Aorta (tissue), 5 donors: ENCODE data around the gene PACRG. TPM values are rescaled to one million over a fixed set of nuclear protein-coding genes. Genes with fewer than 3 reads are reported as not detected.

ENCODE experiments used
- ATAC-seq: fragments of 200-7000 bp; cut with Tn5 transposase; one replicate; pipeline ENCODE4 v1.9.1; 2022; ENCODE audit warnings: moderate library complexity; ENCODE audit not compliant: low FRiP score
- DNase-seq, 2 donors: peaks; one replicate each; pipeline ENCODE4 v3.0.0-alpha.2; 2020
- H3K27ac ChIP-seq, 2 donors: one replicate each; pipeline ENCODE4 v1.5.1; 2013; ENCODE audit warnings: low read length in 2 of 2, mild to moderate bottlenecking in 2 of 2, moderate library complexity in 2 of 2, control low read depth in 1 of 2, inconsistent platforms in 1 of 2, low read depth in 1 of 2
- H3K27me3 ChIP-seq, 2 donors: one replicate each; pipeline ENCODE4 v1.6.1; 2013; ENCODE audit warnings: control low read depth in 1 of 2, low read length in 1 of 2, mild to moderate bottlenecking in 1 of 2, moderate library complexity in 1 of 2; ENCODE audit not compliant: insufficient read depth in 2 of 2, control insufficient read depth in 1 of 2
- H3K36me3 ChIP-seq, 2 donors: one replicate each; pipeline ENCODE4 v1.6.1; 2013; ENCODE audit warnings: control low read depth in 1 of 2, low read length in 1 of 2, mild to moderate bottlenecking in 1 of 2; ENCODE audit not compliant: insufficient read depth in 2 of 2, control insufficient read depth in 1 of 2
- H3K4me1 ChIP-seq, 2 donors: one replicate each; pipeline ENCODE4 v1.6.1; 2013; ENCODE audit warnings: low read length in 2 of 2, control low read depth in 1 of 2, mild to moderate bottlenecking in 1 of 2, moderate library complexity in 1 of 2; ENCODE audit not compliant: insufficient read depth in 2 of 2, control insufficient read depth in 1 of 2
- H3K4me3 ChIP-seq, 2 donors: one replicate each; pipeline ENCODE4 v1.5.1; 2013; ENCODE audit warnings: low read length in 2 of 2, control low read depth in 1 of 2, mild to moderate bottlenecking in 1 of 2
- H3K9me3 ChIP-seq: one replicate; pipeline ENCODE4 v1.6.1; 2013; ENCODE audit warnings: mild to moderate bottlenecking, low read length; ENCODE audit not compliant: control insufficient read depth
- WGBS, 2 donors: extraction: QIAGEN DNeasy Blood & Tissue Kit; methylation state at CpG; one replicate each; pipeline ENCODE4 v1.1.7; 2013; 5-methylcytosine and 5-hydroxymethylcytosine counted together
- intact Hi-C, 2 donors: fragments of 100-400 bp; cut with DNase I; formaldehyde crosslinking; loops; one replicate each; pipeline versions ENCODE4 v1.14.2 to v1.15.0; 2022
- polyA plus RNA-seq, 2 donors: library from polyadenylated mRNA; stranded (reverse); fragments of 200-250 nt; gene quantifications; one replicate each; pipeline ENCODE4 v1.2.3, GENCODE V29; 2013
- total RNA-seq, 2 donors: library from RNA; stranded (reverse); fragmentation: NEBNext Ultra II Directional; extraction: Animal tissue kit (Norgen Biotek cat#: 25700); gene quantifications; one replicate each; pipeline ENCODE4 v1.2.1, GENCODE V29; 2021
- donor health status: healthy with polysubstance abuse.
- donor health status: Bipolar disorder and iron deficiency.
- donor health status: DM: no; HTN: no; CAD: no.
- donor health status: DM: no; HTN: no; CAD: no.
- donor health status: DM: yes; HTN: yes; CAD: no.

Gene PACRG
- total and polyA plus RNA-seq, 4 donors = 0.26 to 2.7 (median 0.54) TPM; not detected in 1

DNA sequence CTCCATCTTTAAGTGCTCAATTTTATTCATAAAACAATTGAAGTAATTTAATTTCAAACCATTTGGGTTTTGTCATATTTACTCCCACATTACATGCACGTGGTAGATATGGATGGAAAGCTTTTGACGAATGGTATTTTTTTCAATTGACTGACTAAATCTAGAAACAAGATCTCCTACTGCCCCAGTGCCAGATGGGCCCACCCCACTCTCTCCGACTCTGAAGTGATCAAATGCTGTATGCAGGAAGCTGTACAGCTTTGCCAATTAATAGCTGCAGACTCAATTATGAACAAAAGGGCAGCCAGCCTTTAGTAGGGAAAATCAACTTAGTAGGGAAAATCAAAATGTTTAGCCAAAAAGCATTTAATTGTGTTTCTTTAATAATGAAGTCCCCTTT, 46.2 kb downstream of the PACRG start:
- Histone ChIP-seq H3K4me3 (no peak overlapping the region), H3K4me1 (no peaks in the 10 kb centered on the region), H3K27me3 (no peaks in the 10 kb centered on the region), H3K27ac (no peak overlapping the region), H3K36me3 (no peaks in the 10 kb centered on the region), H3K9me3 (no peaks in the 10 kb centered on the region)
- intact Hi-C loops = no loop called here
- DNase-seq (no peak), ATAC-seq (no peak)
- WGBS, 2 donors = 60 to 66% methylated on average over 3 of the region's 3 CpGs

DNA sequence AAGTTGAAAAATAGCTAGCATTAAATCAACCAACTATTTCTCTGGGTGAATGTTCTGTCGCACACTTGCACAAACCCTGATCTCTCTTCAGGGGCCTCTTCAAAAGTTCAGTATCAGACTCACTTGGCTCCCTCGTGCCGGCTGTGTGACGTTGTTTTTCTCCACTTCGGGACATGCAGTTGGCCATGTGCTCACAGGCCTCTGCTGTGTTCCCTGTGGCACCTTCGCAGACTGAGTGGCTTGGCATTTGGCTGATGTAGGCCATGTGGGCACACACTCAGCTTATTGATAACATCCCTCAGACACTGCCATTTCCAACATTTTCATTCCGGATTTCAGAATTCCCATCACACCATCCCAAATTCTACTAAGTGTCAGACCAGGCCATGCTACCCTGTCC, 49.3 kb downstream of the PACRG start:
- ATAC-seq = peak; percentile 38
- DNase-seq = no peak
- H3K4me1 ChIP-seq = no peaks in the 10 kb centered on the region
- no peaks in the 10 kb centered on the region for H3K36me3 ChIP-seq
- H3K4me3 ChIP-seq = no peak overlapping the region
- no peak overlapping the region for H3K27ac ChIP-seq
- intact Hi-C loops = no loop called here
- WGBS, 2 donors = 65 to 66% methylated on average over 7 of the region's 7 CpGs
- H3K27me3 ChIP-seq = no peaks in the 10 kb centered on the region
- H3K9me3 ChIP-seq = no peaks in the 10 kb centered on the region

- DNase-seq = no peak
- no peak overlapping the region for H3K27ac ChIP-seq
- H3K36me3 ChIP-seq = no peaks in the 10 kb centered on the region
- intact Hi-C loops = no loop called here
- WGBS, 2 donors = 96 to 98% methylated on average over 8 of the region's 8 CpGs
- H3K9me3 ChIP-seq = no peaks in the 10 kb centered on the region
- H3K27me3 ChIP-seq = no peaks in the 10 kb centered on the region
- no peak for ATAC-seq
- no peaks in the 10 kb centered on the region for H3K4me1 ChIP-seq
- no peak overlapping the region for H3K4me3 ChIP-seq
These were observed 50.8 kb downstream of the PACRG start for GRCh38 chr6:162778603-162779002.

DNA sequence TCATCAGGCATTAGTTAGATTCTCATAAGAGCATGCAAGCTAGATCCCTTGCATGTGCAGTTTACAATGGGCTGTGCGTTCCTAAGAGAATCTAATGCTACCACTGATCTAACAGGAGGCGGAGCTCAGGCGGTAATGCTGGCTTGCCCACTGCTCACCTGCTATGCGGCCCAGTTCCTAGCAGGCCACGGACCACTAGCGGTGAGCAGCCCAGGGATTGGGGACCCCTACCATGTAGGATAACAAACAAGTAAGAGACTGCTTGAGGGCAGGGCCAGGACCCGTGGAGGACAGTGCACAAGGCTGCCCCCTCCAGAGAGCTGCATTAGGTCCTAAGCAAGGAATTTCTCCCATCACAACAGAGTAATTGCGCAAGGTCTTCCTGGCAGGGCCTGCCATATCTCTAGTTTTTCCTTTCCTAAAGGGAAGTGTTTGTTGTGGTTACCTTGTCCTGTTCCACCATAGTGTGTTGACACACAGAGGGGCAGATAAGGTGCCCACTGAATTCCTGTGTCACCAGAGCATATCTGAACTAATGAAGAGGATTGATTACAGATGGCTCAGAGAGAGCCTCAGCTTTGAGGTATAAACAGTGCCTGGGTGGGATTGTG, 58.0 kb downstream of the PACRG start:
- WGBS, 2 donors = 91% methylated on average over 8 of the region's 8 CpGs
- H3K27me3 ChIP-seq = no peaks in the 10 kb centered on the region
- H3K27ac ChIP-seq = no peak overlapping the region
- H3K4me1 ChIP-seq = no peaks in the 10 kb centered on the region
- DNase-seq (no peak), ATAC-seq (no peak)
- no peak overlapping the region for H3K4me3 ChIP-seq
- H3K9me3 ChIP-seq = no peaks in the 10 kb centered on the region
- no peaks in the 10 kb centered on the region for H3K36me3 ChIP-seq
- intact Hi-C loops = no loop called here

DNA sequence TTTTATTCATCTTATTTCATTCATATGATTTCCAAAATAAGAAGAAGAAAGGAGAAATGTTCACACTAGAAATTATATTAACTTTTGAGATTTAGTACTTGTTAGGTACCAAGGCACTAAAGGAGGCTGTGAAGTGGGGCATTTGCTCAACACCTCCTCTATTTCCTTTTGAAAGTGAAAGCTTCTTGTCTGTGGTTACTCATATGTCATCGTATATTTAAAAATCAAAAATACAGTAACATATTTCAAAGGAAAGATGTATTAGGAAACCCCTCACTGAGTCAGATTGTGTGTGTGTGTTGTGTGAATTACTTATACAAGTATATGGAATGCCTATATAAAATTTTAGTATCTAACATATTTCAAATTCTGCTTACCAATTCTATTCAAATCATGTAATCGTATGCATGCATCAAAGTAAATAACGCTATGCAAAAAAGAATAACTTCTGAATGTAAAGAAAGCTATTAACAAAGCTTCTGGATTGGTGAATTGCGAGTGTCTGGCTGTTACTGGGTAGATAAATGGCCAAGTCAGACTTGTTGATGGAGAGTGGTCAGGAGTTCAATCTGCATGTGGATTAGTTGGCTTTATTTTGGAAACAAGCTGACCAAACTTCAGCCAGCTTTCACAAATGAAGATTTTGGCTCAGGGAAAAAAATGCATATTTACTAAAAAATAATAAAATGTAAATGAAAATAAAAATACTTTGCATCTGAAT, 70.9 kb downstream of the PACRG start:
- no peaks in the 10 kb centered on the region for H3K36me3 ChIP-seq
- no peaks in the 10 kb centered on the region for H3K27me3 ChIP-seq
- no peak overlapping the region for H3K4me3 ChIP-seq
- H3K4me1 ChIP-seq = no peaks in the 10 kb centered on the region
- intact Hi-C loops = no loop called here
- ATAC-seq = no peak
- no peaks in the 10 kb centered on the region for H3K9me3 ChIP-seq
- DNase-seq = no peak
- no peak overlapping the region for H3K27ac ChIP-seq
- 62 to 70% methylated on average over 4 of the region's 4 CpGs for WGBS, 2 donors

GRCh38 chr6:162814426-162814973, 86.7 kb downstream of the PACRG start:
- intact Hi-C loops = no loop called here
- Histone ChIP-seq H3K27me3 (no peaks in the 10 kb centered on the region), H3K36me3 (no peaks in the 10 kb centered on the region), H3K27ac (no peak overlapping the region), H3K9me3 (peaks cover 3% of the 10 kb centered on the region), H3K4me1 (no peaks in the 10 kb centered on the region), H3K4me3 (no peak overlapping the region)
- no peak for DNase-seq
- no peak for ATAC-seq
- 55 to 57% methylated on average over 10 of the region's 10 CpGs for WGBS, 2 donors

DNA sequence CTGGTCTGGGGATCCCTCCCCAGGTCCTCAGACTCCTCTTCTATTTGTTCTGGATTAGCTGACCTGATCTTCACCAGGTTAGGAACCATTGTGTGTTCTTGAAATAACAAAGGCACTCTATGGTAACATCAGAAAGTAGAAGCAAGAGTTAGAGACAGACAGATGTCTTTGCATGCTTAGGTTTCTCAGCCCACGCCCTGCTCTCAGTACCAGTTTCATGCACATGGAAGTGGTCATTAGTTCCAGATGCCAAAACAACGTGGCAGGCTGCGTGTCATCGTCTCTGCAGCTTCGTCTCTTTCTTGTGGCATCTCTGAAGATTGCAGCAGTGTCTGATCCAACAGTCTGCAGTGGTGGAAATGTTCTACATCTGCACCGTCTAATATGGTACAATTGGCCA, 89.4 kb downstream of the PACRG start:
- intact Hi-C loops = no loop called here
- no peak overlapping the region for H3K4me3 ChIP-seq
- WGBS, 2 donors = 52 to 70% methylated on average over 6 of the region's 6 CpGs
- ATAC-seq (no peak), DNase-seq (no peak)
- H3K27ac ChIP-seq = no peak overlapping the region
- H3K4me1 ChIP-seq = no peaks in the 10 kb centered on the region
- no peaks in the 10 kb centered on the region for H3K9me3 ChIP-seq
- H3K27me3 ChIP-seq = no peaks in the 10 kb centered on the region
- no peaks in the 10 kb centered on the region for H3K36me3 ChIP-seq

DNA sequence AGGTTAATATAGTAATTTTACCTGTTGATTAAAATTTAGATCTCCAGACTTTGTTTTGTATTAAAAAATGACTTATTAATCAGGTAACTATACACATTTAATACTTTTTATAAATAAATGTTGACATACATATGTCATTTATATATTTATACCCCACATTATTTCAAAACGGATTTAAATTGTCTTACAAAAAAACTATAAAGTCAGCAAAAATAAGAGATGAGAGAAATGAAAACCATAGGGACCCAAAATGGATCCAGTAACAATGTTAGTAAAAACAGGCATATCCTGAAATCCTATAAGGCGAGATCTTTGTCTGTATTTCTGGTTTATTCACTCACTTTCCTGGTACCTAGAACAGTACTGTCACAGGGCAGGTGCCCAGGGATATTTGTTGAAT, 91.5 kb downstream of the PACRG start:
- Histone ChIP-seq H3K4me3 (no peak overlapping the region), H3K27ac (no peak overlapping the region), H3K9me3 (no peaks in the 10 kb centered on the region), H3K4me1 (no peaks in the 10 kb centered on the region), H3K27me3 (no peaks in the 10 kb centered on the region), H3K36me3 (no peaks in the 10 kb centered on the region)
- DNase-seq (no peak), ATAC-seq (no peak)
- intact Hi-C loops = no loop called here
- 78 to 81% methylated on average over 2 of the region's 2 CpGs for WGBS, 2 donors

- Histone ChIP-seq H3K36me3 (no peaks in the 10 kb centered on the region), H3K4me1 (no peaks in the 10 kb centered on the region), H3K4me3 (no peak overlapping the region), H3K27ac (no peak overlapping the region), H3K27me3 (no peaks in the 10 kb centered on the region), H3K9me3 (no peaks in the 10 kb centered on the region)
- ATAC-seq = no peak
- intact Hi-C loops = no loop called here
- DNase-seq = no peak
- 2 to 9% methylated on average over 3 of the region's 3 CpGs for WGBS, 2 donors
These were observed 93.3 kb downstream of the PACRG start for GRCh38 chr6:162821102-162821501.
